Adipocyte (in vitro differentiated cells): ENCODE results near the gene POMGNT2.
A peak's percentile ranks its signal among the peaks of the same experiment; 100 is the strongest.

ENCODE experiments used
- DNase-seq: peaks from one replicate; pipeline ENCODE4 v3.0.0-alpha.2; 2015; ENCODE audit warnings: low read depth
- H3K27me3 ChIP-seq: replicated peaks from 2 replicates; pipeline ENCODE4 v1.7.0; 2013; ENCODE audit warnings: mild to moderate bottlenecking, low read length, moderate library complexity; ENCODE audit not compliant: control insufficient read depth, insufficient read depth
- H3K36me3 ChIP-seq: 2 replicates; pipeline ENCODE4 v1.7.0; 2013; ENCODE audit warnings: low read length, mild to moderate bottlenecking, moderate library complexity; ENCODE audit not compliant: control insufficient read depth, insufficient read depth, severe bottlenecking
- H3K4me1 ChIP-seq: 2 replicates; pipeline ENCODE4 v1.7.0; 2013; ENCODE audit warnings: mild to moderate bottlenecking, low read length, moderate library complexity; ENCODE audit not compliant: control insufficient read depth, insufficient read depth
- H3K4me3 ChIP-seq: 2 replicates; pipeline ENCODE4 v1.7.0; 2013; ENCODE audit warnings: mild to moderate bottlenecking, low read length, moderate library complexity
- H3K9ac ChIP-seq: 2 replicates; pipeline ENCODE4 v1.7.0; 2013; ENCODE audit warnings: mild to moderate bottlenecking, low read length, moderate library complexity
- H3K9me3 ChIP-seq: 2 replicates; pipeline ENCODE4 v1.7.0; 2013; ENCODE audit warnings: mild to moderate bottlenecking, low read length, moderate library complexity; ENCODE audit not compliant: control insufficient read depth

The POMGNT2 gene

DNA sequence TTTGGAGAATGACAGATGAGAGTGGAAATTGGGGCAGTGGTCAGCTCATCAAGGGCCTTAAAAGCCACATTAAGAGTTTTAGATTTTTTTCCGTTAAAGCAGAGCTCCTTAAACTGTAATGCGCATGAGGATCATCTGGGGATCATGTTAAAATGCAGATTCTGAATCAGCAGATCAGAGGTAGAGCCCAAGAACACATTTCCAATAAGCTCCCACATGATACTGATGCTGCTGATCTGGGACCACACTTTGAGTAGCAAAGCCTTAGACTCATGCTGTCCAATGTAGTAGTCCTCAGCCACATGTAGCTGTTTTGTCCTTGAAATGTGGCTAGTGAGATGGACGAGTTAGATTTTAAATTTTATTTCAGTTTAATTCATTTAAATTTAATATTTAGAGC is 26.3 kb upstream of the POMGNT2 start:
- H3K9ac ChIP-seq = no peak overlapping the region
- no peaks in the 10 kb centered on the region for H3K9me3 ChIP-seq
- no peaks in the 10 kb centered on the region for H3K27me3 ChIP-seq
- no peak overlapping the region for H3K4me3 ChIP-seq
- no peak for DNase-seq
- H3K36me3 ChIP-seq = no peaks in the 10 kb centered on the region
- H3K4me1 ChIP-seq = peaks cover 8% of the 10 kb centered on the region

DNA sequence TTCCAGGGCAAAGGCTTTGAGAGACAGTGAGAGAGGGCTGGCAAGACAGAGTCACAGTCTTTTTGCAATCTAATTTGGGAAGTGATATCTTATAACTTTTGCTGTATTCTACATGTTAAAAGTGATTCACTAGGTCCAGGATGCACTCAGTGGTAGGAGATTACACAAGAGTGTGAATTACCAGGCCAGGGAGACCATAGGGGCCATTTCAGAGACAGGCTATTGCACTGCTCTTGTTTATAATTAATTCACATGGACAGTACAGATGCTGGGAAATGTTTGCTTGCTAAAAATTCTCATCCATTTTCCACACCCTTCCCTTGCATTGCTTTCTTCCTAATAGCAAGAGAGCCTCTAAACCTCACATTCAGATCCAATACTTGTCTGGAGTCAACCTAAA is 22.6 kb upstream of the POMGNT2 start:
- H3K36me3 ChIP-seq = no peaks in the 10 kb centered on the region
- DNase-seq = no peak
- H3K4me3 ChIP-seq = no peak overlapping the region
- no peak overlapping the region for H3K9ac ChIP-seq
- H3K9me3 ChIP-seq = no peaks in the 10 kb centered on the region
- H3K27me3 ChIP-seq = no peaks in the 10 kb centered on the region
- H3K4me1 ChIP-seq = peaks cover 15% of the 10 kb centered on the region

DNA sequence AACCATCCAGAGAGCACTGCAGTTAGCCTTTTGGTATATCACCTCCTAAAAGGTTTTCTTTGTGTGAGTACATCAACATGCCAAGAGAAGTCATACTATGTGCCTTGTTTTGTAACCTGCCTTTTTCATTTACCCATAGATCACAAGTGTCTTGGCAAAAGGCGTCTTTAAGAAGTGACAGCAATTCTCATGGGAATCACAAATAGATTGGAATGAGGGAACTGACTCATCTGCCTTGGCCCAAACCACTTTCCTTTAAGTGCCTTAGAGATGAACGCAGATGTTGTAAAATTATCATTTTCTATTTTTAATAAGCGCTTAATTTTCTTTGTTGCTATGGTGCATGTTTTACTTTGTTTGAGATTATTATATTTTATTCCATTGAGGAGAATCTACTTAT is 20.7 kb upstream of the POMGNT2 start:
- no peaks in the 10 kb centered on the region for H3K36me3 ChIP-seq
- peaks cover 15% of the 10 kb centered on the region for H3K4me1 ChIP-seq
- DNase-seq = no peak
- no peaks in the 10 kb centered on the region for H3K9me3 ChIP-seq
- H3K9ac ChIP-seq = no peak overlapping the region
- H3K27me3 ChIP-seq = peaks cover 5% of the 10 kb centered on the region
- H3K4me3 ChIP-seq = no peak overlapping the region

DNA sequence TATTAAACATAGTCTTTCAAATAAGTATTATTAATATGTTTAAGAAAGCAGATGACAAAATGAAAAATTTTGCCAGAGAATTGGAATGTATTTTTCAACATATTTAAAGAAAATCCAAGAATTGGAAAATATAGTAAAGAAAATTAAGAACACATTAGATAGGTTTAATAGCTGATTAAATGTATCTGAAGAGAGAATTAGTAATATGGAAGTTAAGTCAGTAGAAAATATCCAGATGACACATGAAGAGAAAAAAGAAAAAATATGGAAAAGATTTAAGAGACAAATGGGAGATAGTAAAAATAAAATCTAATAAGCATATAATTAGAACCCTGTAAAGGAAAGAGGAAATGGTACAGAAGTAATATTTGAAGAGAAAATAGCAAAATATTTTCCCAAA is 18.0 kb upstream of the POMGNT2 start:
- Histone ChIP-seq H3K4me3 (no peak overlapping the region), H3K9ac (no peak overlapping the region), H3K9me3 (no peaks in the 10 kb centered on the region), H3K36me3 (no peaks in the 10 kb centered on the region), H3K4me1 (peaks cover 15% of the 10 kb centered on the region), H3K27me3 (peaks cover 12% of the 10 kb centered on the region)
- DNase-seq = no peak

DNA sequence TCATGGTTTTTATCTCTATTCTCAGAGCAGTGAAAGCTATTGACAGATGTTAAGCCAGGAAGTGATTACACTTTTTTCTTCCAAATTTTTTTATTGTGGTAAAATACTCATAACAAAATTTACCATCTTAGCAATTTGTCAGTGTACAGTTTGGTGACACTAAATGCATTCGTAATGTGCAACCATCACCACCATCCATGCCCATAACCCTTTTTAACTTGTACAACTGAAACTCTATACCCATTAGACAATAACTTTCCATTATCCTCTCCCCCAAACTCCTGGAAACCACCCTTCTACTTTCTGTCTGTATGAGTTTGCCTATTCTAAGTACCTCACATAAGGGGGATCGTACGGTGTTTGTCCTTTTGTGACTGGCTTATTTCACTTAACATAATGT is 15.1 kb upstream of the POMGNT2 start:
- H3K9ac ChIP-seq = no peak overlapping the region
- no peaks in the 10 kb centered on the region for H3K36me3 ChIP-seq
- no peaks in the 10 kb centered on the region for H3K4me1 ChIP-seq
- no peaks in the 10 kb centered on the region for H3K9me3 ChIP-seq
- H3K4me3 ChIP-seq = no peak overlapping the region
- peaks cover 25% of the 10 kb centered on the region for H3K27me3 ChIP-seq
- DNase-seq = no peak

DNA sequence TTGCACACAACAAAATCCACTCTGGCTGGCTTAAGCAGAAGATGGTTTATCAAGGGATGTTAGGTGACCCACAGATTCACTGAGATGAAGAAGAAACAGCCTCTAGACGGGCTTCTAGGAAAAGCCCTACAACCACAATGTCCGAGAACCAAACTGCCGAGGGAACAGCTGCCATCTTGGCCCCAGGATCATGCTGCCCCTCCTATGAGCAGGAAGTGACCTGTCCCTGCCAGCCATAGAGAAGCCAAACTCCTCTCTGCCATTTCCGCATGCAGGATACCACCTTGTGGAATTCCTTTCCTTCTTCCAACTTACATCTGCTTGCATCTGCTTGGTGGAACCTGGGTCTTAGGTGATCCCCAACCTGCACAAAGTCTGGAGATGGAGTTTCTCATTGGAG is 11.4 kb upstream of the POMGNT2 start:
- no peak overlapping the region for H3K4me3 ChIP-seq
- DNase-seq = no peak
- no peaks in the 10 kb centered on the region for H3K4me1 ChIP-seq
- no peaks in the 10 kb centered on the region for H3K9me3 ChIP-seq
- no peak overlapping the region for H3K9ac ChIP-seq
- H3K27me3 ChIP-seq = peaks cover 31% of the 10 kb centered on the region
- no peaks in the 10 kb centered on the region for H3K36me3 ChIP-seq

DNA sequence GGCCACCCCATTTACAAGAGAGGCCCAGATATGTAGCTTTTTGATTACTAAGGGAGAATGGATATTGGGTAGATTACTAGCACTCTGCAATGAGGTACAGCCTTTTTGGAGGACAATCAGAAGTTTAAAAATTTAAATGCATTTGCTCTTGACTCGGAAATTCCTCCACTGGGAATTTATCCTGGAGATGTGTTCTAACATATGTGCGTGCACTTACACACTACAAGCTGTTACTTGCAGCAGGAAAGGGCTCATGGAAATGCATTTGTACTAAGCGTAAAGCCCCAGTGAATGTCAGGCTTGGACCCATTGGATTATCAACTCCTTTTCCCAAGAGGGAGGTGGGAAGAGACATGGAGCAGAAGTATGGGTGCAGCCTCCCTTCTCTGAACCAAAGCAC is 7.8 kb upstream of the POMGNT2 start:
- Histone ChIP-seq H3K36me3 (no peaks in the 10 kb centered on the region), H3K9ac (no peak overlapping the region), H3K4me3 (no peak overlapping the region), H3K9me3 (no peaks in the 10 kb centered on the region), H3K27me3 (peaks cover 19% of the 10 kb centered on the region), H3K4me1 (no peaks in the 10 kb centered on the region)
- no peak for DNase-seq

DNA sequence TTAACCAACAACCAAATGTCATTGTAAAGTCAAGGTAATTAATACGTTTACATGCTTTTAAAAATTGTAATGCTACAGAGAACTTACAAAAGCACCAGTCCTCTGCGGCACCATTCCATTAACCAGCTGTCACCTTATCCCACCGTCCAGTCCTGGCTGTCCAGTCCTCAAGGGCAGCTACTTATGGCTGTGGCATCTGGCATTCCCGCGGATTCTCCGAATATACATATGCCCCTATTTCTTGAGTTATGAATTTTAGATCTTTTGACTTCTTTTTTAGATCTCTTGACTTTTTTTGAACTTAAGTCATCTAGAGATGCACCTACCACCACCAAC is 382 bp upstream of the POMGNT2 start:
- Histone ChIP-seq H3K36me3 (no peaks in the 10 kb centered on the region), H3K27me3 (no peaks in the 10 kb centered on the region), H3K4me3 (peak overlapping the region; percentile 84), H3K4me1 (peaks cover 24% of the 10 kb centered on the region), H3K9me3 (no peaks in the 10 kb centered on the region), H3K9ac (peak overlapping the region; percentile 85)
- no peak for DNase-seq

DNA sequence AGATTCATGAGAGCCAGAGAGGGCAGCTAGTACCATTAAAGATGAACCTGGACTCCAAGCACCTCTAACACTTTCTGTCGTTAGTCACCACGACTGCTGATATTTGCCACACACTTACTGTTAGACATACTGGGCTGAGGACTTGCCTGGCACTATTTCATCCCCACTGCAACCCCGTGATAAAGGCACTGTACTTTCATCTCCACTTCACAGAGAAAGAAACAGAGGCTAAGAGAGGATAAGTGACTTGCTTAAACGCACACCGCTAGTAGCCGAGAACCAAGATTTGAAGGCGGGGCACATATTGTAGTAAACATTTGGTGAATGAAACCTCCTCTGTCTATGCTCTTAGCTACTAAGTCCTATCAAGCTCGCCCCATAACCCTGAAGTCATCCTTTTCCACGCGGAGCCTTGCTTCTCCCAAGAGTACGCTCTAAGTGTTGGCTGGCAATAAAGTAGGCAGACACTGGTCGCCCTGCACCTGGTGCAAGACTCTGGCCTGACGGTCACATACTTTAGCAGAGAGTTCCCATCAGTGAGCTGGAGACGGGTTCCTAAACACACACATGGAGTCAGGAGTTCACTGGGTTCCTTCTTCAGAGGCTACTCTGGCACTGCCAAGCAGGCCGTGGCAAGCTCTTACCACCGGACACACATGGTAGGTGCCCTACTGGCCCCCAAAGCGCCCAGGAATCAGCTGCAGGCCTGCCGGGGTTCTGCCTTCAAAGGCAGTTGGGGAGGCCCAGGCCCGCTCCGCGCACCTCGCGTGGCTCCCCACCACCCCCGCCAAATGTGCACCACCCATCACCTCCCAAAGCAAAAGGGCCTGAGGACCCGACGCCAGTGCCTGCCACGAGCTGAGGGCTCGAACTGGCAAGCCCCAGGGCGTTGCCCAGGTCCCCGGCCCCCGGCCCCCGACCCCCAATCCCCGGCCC is 951 bp downstream of the POMGNT2 start:
- H3K27me3 ChIP-seq = no peaks in the 10 kb centered on the region
- H3K36me3 ChIP-seq = no peaks in the 10 kb centered on the region
- H3K4me3 ChIP-seq = peak overlapping the region; percentile 84
- H3K9me3 ChIP-seq = no peaks in the 10 kb centered on the region
- peaks cover 24% of the 10 kb centered on the region for H3K4me1 ChIP-seq
- peak; percentile 0 for DNase-seq
- H3K9ac ChIP-seq = peak overlapping the region; percentile 45

DNA sequence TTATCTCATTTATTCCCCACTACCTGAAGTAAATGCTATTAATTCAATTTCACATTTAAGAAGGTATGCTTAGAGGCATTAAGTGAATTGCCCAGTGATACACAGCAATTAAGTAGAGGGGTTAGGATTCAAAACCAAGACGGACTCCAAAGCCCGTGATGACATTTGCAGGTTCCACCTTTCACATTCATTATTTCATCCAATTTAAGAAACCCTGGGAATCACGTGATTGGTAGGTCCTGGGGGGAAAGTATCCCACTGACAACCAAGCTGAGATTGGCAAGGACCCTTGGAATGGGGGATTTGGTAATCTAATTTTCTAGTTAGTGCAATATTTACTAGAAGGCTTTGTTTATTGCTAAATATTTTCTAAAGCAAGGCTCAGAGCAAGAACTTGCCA is 1.8 kb downstream of the POMGNT2 start:
- Histone ChIP-seq H3K4me1 (peaks cover 24% of the 10 kb centered on the region), H3K4me3 (peak overlapping the region; percentile 84), H3K9me3 (no peaks in the 10 kb centered on the region), H3K9ac (no peak overlapping the region), H3K36me3 (no peaks in the 10 kb centered on the region), H3K27me3 (no peaks in the 10 kb centered on the region)
- DNase-seq = no peak

DNA sequence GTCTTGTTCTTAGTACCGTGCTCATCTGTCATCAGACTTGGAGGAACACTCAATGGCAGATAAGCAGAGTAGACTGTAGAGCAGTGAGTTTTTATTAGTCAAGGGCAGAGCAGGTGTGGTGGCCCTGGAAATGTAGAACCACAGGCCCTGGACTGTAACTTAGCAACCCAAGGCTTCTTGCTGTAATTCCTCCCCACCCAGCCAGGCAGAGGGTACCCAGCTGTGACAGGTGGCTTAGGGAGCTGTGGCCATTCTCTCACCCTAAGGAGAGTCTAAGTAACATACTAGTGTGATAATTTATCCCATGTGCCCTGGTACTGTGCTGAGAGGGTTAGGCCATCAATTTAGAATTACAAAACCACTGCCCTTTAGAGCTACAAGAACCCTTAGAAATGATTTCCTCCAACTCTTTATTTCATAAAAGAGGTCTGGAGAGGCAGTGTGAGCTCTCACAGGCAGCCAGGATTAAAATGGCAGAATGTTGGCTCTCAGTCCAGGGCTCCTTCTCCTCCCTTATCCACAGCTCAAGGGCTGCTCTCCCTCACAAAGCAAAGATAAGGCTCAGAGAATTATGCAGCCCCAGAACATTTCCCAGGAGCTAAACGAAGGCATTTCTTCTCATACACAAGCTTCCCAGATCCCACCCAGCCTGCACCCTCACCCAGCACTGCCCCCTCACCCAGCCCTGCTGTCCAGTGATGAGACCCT is 3.0 kb downstream of the POMGNT2 start:
- H3K27me3 ChIP-seq = no peaks in the 10 kb centered on the region
- no peak overlapping the region for H3K9ac ChIP-seq
- no peak for DNase-seq
- H3K4me1 ChIP-seq = peaks cover 24% of the 10 kb centered on the region
- no peak overlapping the region for H3K4me3 ChIP-seq
- H3K36me3 ChIP-seq = no peaks in the 10 kb centered on the region
- H3K9me3 ChIP-seq = no peaks in the 10 kb centered on the region
